Right atrium auricular region (tissue), 2 donors: ENCODE results near the gene SUPT20H. TPM values are rescaled to one million over a fixed set of nuclear protein-coding genes. Genes with fewer than 3 reads are reported as not detected.

Source experiments
- DNase-seq: peaks from one replicate; pipeline ENCODE4 v3.0.0-alpha.2; 2019; ENCODE audit warnings: low spot score
- H3K27ac ChIP-seq, 2 donors: fragments of 200-600 bp; sonication (generic); 1 replicate in 1 of 2; 2 replicates in 1 of 2; pipeline ENCODE4 v1.5.1; 2016 to 2019
- H3K27me3 ChIP-seq, 2 donors: fragments of 200-600 bp; sonication (generic); one replicate each; pipeline versions ENCODE4 v1.5.1 to v1.6.0; 2017 to 2019
- H3K36me3 ChIP-seq: fragments of 200-600 bp; sonication (generic); one replicate; pipeline ENCODE4 v1.5.1; 2016
- H3K4me1 ChIP-seq, 2 donors: fragments of 200-600 bp; sonication (generic); one replicate each; pipeline versions ENCODE4 v1.5.1 to v1.6.0; 2017 to 2019
- H3K4me3 ChIP-seq, 2 donors: fragments of 200-600 bp; sonication (generic); 1 replicate in 1 of 2; 2 replicates in 1 of 2; pipeline ENCODE4 v1.5.1; 2017 to 2019; ENCODE audit warnings: mild to moderate bottlenecking in 1 of 2, moderate library complexity in 1 of 2
- H3K9me3 ChIP-seq, 2 donors: fragments of 200-600 bp; sonication (generic); one replicate each; pipeline ENCODE4 v1.5.1; 2019
- total RNA-seq, 2 donors: library from RNA; depleted of rRNA; stranded (reverse); fragments of >200 nt; gene quantifications; one replicate each; pipeline ENCODE4 v1.1.0, GENCODE V29; 2016
- TF ChIP-seq, protein P1 (sequence below), 2 donors: fragments of 200-600 bp; sonication (generic); IDR thresholded peaks; one replicate each; pipeline ENCODE4 v1.5.1; 2019; ENCODE audit warnings: antibody characterized with exemption in 2 of 2

Gene SUPT20H
- total RNA-seq, 2 donors from 2014 or later, result 21.6 to 23.7 TPM

- no peak for DNase-seq
These were observed 13.4 kb downstream of the SUPT20H start for GRCh38 chr13:37046062-37046461.

DNA sequence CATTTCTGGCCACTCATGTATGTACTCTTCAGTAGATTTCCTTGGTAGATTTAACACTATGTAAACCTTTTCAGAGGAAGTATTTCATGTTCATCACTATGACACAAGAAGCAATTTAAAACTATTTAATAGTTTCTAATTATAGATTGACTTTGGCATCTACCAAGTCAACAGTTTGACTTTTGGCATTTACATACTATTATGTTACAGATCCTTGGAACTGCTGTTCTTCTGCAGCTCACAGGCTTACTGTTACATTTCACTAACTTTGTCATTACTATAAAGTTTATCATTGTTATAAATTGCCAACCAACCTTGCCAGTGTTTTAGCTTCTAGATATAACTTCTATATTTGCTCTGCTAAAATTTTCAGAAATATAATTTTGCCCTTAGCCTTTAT lies 18.7 kb downstream of the SUPT20H start:
- H3K36me3 ChIP-seq, result peaks cover 73% of the 10 kb centered on the region
- no peak for DNase-seq
- no peaks in the 10 kb centered on the region for H3K9me3 ChIP-seq
- no peaks in the 10 kb centered on the region for H3K27me3 ChIP-seq
- H3K4me3 ChIP-seq, result no peak overlapping the region
- TF ChIP-seq, protein P1, sequence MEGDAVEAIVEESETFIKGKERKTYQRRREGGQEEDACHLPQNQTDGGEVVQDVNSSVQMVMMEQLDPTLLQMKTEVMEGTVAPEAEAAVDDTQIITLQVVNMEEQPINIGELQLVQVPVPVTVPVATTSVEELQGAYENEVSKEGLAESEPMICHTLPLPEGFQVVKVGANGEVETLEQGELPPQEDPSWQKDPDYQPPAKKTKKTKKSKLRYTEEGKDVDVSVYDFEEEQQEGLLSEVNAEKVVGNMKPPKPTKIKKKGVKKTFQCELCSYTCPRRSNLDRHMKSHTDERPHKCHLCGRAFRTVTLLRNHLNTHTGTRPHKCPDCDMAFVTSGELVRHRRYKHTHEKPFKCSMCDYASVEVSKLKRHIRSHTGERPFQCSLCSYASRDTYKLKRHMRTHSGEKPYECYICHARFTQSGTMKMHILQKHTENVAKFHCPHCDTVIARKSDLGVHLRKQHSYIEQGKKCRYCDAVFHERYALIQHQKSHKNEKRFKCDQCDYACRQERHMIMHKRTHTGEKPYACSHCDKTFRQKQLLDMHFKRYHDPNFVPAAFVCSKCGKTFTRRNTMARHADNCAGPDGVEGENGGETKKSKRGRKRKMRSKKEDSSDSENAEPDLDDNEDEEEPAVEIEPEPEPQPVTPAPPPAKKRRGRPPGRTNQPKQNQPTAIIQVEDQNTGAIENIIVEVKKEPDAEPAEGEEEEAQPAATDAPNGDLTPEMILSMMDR (IDR thresholded peaks at IDR 0.05), result no peak
- H3K27ac ChIP-seq, result no peak overlapping the region
- H3K4me1 ChIP-seq, result peaks cover 0 to 5% of the 10 kb centered on the region in 2 donors

More at GRCh38 chr13:37046062-37046461, 13.4 kb downstream of the SUPT20H start:
- H3K27me3 ChIP-seq, result no peaks in the 10 kb centered on the region
- H3K4me3 ChIP-seq, result no peak overlapping the region
- H3K9me3 ChIP-seq, result no peaks in the 10 kb centered on the region
- no peak overlapping the region for H3K27ac ChIP-seq
- H3K36me3 ChIP-seq, result peaks cover 45% of the 10 kb centered on the region
- TF ChIP-seq, protein P1 (IDR thresholded peaks at IDR 0.05), result no peak
- no peaks in the 10 kb centered on the region for H3K4me1 ChIP-seq

- Histone ChIP-seq H3K4me3 (no peak overlapping the region), H3K27ac (no peak overlapping the region), H3K27me3 (no peaks in the 10 kb centered on the region), H3K4me1 (peaks cover 0 to 5% of the 10 kb centered on the region in 2 donors), H3K36me3 (peaks cover 82% of the 10 kb centered on the region), H3K9me3 (no peaks in the 10 kb centered on the region)
- no peak for DNase-seq
- TF ChIP-seq, protein P1 (IDR thresholded peaks at IDR 0.05), result no peak
These were observed 19.6 kb downstream of the SUPT20H start for GRCh38 chr13:37039896-37040295.

GRCh38 chr13:37037241-37037640 lies 22.2 kb downstream of the SUPT20H start:
- TF ChIP-seq, protein P1 (IDR thresholded peaks at IDR 0.05), result no peak
- Histone ChIP-seq H3K4me1 (peaks cover 0 to 5% of the 10 kb centered on the region in 2 donors), H3K36me3 (peaks cover 90% of the 10 kb centered on the region), H3K9me3 (no peaks in the 10 kb centered on the region), H3K4me3 (no peak overlapping the region), H3K27ac (no peak overlapping the region), H3K27me3 (no peaks in the 10 kb centered on the region)
- DNase-seq, result no peak

DNA sequence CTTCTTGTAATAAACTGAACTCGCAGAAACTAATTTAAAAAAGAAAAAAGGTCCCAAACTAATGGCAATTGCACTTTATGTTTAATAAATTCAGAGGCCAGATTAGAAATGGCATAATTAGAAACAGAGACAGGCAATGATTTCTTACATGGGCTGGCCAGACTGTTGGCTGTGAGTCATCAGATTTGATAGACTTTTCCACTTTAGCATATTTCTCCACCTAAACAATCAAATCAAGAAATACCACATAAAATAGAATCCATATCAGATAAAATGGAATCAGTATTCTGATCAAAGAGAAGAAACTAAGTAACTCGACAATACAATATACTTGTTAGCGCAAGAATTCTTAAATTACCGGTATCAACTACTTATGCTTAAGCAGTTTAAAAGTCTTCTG lies 29.9 kb downstream of the SUPT20H start:
- TF ChIP-seq, protein P1 (IDR thresholded peaks at IDR 0.05), result no peak
- Histone ChIP-seq H3K36me3 (peaks cover 92% of the 10 kb centered on the region), H3K27ac (no peak overlapping the region), H3K9me3 (no peaks in the 10 kb centered on the region), H3K4me1 (no peaks in the 10 kb centered on the region), H3K27me3 (no peaks in the 10 kb centered on the region), H3K4me3 (no peak overlapping the region)
- DNase-seq, result no peak

DNA sequence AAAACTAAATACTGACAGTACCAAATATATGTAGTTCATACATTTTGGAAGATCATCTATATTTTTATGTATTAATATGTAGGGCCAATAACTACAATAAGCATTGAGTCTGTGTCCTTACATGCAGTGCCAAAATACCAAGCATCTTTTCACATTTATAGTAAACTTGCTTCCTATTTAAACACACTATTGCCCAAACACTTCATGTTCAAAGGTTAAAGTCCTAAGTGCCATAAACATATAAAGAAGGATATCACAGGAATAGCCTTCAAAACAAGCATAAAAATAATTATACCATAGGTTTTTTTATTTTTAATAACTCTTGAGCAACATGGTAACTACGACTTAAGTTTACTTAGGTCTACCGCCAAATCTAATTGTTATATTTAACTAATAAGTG lies 31.8 kb downstream of the SUPT20H start:
- Histone ChIP-seq H3K4me1 (no peaks in the 10 kb centered on the region), H3K9me3 (no peaks in the 10 kb centered on the region), H3K27me3 (no peaks in the 10 kb centered on the region), H3K4me3 (no peak overlapping the region), H3K36me3 (peaks cover 92% of the 10 kb centered on the region), H3K27ac (no peak overlapping the region)
- TF ChIP-seq, protein P1 (IDR thresholded peaks at IDR 0.05), result no peak
- DNase-seq, result no peak
